Prostate gland (tissue), 2 donors: ENCODE data around the gene KCNG2. TPM values are rescaled to one million over a fixed set of nuclear protein-coding genes. Genes with fewer than 3 reads are reported as not detected.

Experiments
- DNase-seq: peaks from one replicate; pipeline ENCODE4 v3.0.0-alpha.2; 2019; ENCODE audit warnings: low spot score
- H3K27ac ChIP-seq, 2 donors: fragments of 200-600 bp; sonication (generic); 2 replicates each; pipeline ENCODE4 v1.5.1; 2017 to 2019
- H3K27me3 ChIP-seq: fragments of 200-600 bp; sonication (generic); replicated peaks from 2 replicates; pipeline ENCODE4 v1.5.1; 2019; ENCODE audit not compliant: insufficient read depth
- H3K36me3 ChIP-seq, 2 donors: fragments of 200-600 bp; sonication (generic); 1 replicate in 1 of 2; 2 replicates in 1 of 2; pipeline versions ENCODE4 v1.5.1 to v1.8.1; 2017 to 2019
- H3K4me1 ChIP-seq: fragments of 200-600 bp; sonication (generic); replicated peaks from 2 replicates; pipeline ENCODE4 v1.5.1; 2019
- H3K4me3 ChIP-seq, 2 donors: fragments of 200-600 bp; sonication (generic); 2 replicates each; pipeline ENCODE4 v1.5.1; 2017 to 2019
- H3K9me3 ChIP-seq: fragments of 200-600 bp; sonication (generic); 2 replicates; pipeline ENCODE4 v1.5.1; 2017
- POLR2A ChIP-seq: fragments of 450-650 bp; IDR thresholded peaks from one replicate; pipeline ENCODE4 v1.6.1; 2016; ENCODE audit warnings: antibody characterized with exemption, mild to moderate bottlenecking
- POLR2AphosphoS5 ChIP-seq: sonication (generic); formaldehyde crosslinking; IDR thresholded peaks from one replicate; pipeline ENCODE4 v1.6.1; 2017; ENCODE audit warnings: antibody characterized with exemption
- WGBS: methylation state at CpG from one replicate; pipeline ENCODE4 v1.1.5; 2018; 5-methylcytosine and 5-hydroxymethylcytosine counted together
- intact Hi-C: fragments of 100-400 bp; cut with DNase I; formaldehyde crosslinking; loops from one replicate; pipeline ENCODE4 v1.14.2; 2022
- total RNA-seq, 2 donors: library from RNA; depleted of rRNA; stranded (reverse); fragments of >200 nt; gene quantifications; one replicate each; pipeline ENCODE4 v1.1.0, GENCODE V29; 2016
- TF ChIP-seq, protein P1 (sequence below), 4 experiments: fragments of 200-600 bp in 2 of 4; fragments of 450-650 bp in 2 of 4; sonication (generic) in 2 of 4; IDR thresholded peaks; 1 replicate in 3 of 4; 2 replicates in 1 of 4; pipeline ENCODE4 v1.5.1; 2016 to 2019; ENCODE audit warnings: antibody characterized with exemption in 4 of 4, mild to moderate bottlenecking in 2 of 4, moderate library complexity in 2 of 4

The KCNG2 gene
- total RNA-seq, 2 donors from 2014 or later: 3.7 TPM; not detected in 1

DNA sequence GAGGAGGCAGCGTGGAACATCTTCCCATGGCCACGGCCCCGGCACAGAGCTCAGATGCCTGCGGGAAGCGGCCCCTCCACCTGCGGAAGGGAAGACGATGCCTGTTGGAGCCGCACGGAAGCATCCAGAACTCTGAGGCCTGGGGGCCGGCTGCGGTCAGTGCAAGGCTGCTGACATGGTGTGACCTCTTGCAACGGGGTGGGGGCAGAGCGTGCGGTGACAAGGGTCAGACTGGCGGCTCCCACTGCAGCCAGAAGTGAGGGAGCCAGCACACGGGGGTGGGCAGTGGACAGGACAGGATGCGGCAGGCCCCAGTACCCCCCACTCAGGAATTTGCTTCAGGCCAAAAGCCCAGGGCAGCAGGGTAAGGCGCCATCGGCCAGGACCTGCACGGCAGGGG, 104.9 kb downstream of the KCNG2 start:
- TF ChIP-seq, protein P1, sequence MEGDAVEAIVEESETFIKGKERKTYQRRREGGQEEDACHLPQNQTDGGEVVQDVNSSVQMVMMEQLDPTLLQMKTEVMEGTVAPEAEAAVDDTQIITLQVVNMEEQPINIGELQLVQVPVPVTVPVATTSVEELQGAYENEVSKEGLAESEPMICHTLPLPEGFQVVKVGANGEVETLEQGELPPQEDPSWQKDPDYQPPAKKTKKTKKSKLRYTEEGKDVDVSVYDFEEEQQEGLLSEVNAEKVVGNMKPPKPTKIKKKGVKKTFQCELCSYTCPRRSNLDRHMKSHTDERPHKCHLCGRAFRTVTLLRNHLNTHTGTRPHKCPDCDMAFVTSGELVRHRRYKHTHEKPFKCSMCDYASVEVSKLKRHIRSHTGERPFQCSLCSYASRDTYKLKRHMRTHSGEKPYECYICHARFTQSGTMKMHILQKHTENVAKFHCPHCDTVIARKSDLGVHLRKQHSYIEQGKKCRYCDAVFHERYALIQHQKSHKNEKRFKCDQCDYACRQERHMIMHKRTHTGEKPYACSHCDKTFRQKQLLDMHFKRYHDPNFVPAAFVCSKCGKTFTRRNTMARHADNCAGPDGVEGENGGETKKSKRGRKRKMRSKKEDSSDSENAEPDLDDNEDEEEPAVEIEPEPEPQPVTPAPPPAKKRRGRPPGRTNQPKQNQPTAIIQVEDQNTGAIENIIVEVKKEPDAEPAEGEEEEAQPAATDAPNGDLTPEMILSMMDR (IDR thresholded peaks at IDR 0.05): no peak
- TF ChIP-seq POLR2AphosphoS5: no peak
- no peak for TF ChIP-seq POLR2A
- Histone ChIP-seq H3K4me3 (no peak overlapping the region), H3K4me1 (no peaks in the 10 kb centered on the region), H3K27ac (no peak overlapping the region), H3K27me3 (no peaks in the 10 kb centered on the region), H3K9me3 (no peaks in the 10 kb centered on the region), H3K36me3 (no peaks in the 10 kb centered on the region)
- intact Hi-C loops: no loop called here
- no peak for DNase-seq
- 94% methylated on average over 20 of the region's 20 CpGs for WGBS

DNA sequence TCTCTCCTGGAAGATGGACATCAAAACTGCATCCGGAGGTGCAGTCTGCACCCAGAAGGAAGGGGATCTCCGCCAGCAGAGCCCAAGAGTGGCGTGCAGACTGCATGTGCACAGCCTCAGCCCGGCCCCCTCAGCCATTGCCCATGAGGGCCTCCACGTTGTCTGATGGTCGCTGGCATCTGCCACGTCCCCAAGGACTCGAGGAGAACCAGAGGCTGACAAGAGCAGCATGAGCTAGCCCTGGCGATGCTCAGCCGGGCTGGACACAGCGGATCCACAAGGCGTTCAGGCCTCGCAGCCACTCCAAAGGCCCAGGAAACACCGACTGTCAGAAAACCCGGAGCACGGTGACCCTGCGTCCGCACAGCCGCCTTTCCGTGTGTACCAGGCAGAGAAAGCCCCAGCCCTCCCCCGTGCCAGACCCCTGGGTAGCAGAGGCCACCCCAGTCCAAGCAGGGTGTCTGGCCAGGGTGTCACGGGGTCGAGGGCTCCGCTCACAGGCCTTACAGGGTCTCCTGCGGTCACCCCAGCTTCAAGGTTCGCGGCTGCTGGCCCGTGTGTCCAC, 105.4 kb downstream of the KCNG2 start:
- TF ChIP-seq, protein P1 (IDR thresholded peaks at IDR 0.05): no peak
- no peak for TF ChIP-seq POLR2A
- TF ChIP-seq POLR2AphosphoS5: no peak
- no peak overlapping the region for H3K27ac ChIP-seq
- H3K4me1 ChIP-seq: no peaks in the 10 kb centered on the region
- intact Hi-C loops: no loop called here
- no peaks in the 10 kb centered on the region for H3K27me3 ChIP-seq
- no peaks in the 10 kb centered on the region for H3K36me3 ChIP-seq
- peak; percentile 3 for DNase-seq
- WGBS: 93% methylated on average over 26 of the region's 28 CpGs
- H3K4me3 ChIP-seq: no peak overlapping the region
- no peaks in the 10 kb centered on the region for H3K9me3 ChIP-seq

DNA sequence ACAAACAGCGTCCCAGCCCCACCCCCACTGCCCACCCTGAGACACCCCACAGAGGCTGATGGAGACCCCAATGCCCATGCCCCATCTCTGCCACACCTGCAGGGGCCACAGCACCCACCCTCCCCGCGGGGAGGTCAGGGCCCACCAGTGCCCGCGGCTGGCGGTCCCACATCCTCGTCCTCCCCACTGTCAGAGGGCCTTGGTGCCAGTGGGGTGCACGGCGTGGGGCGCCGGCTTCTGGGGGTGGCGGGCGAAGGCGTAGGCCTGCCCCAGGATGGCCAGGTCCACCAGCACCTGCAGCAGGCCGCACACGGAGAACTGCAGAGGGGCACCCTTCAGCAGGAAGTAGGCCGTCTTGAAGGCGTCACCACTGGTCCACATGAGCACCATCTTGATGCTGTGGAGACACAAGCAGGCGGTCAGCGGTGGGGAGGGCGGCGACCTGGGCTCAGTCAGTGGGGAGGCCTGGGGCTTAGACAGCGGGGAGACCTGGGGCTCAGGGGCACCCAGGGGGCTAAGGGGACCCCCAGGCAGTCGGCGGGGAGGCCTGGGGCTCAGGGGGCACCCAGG, 106.1 kb downstream of the KCNG2 start:
- no peak for TF ChIP-seq POLR2A
- no peak for TF ChIP-seq POLR2AphosphoS5
- TF ChIP-seq, protein P1 (IDR thresholded peaks at IDR 0.05): no peak
- H3K4me1 ChIP-seq: no peaks in the 10 kb centered on the region
- WGBS: 96% methylated on average over 24 of the region's 25 CpGs
- intact Hi-C loops: no loop called here
- peak; percentile 3 for DNase-seq
- H3K27ac ChIP-seq: no peak overlapping the region
- H3K36me3 ChIP-seq: no peaks in the 10 kb centered on the region
- H3K9me3 ChIP-seq: no peaks in the 10 kb centered on the region
- H3K4me3 ChIP-seq: no peak overlapping the region
- no peaks in the 10 kb centered on the region for H3K27me3 ChIP-seq

DNA sequence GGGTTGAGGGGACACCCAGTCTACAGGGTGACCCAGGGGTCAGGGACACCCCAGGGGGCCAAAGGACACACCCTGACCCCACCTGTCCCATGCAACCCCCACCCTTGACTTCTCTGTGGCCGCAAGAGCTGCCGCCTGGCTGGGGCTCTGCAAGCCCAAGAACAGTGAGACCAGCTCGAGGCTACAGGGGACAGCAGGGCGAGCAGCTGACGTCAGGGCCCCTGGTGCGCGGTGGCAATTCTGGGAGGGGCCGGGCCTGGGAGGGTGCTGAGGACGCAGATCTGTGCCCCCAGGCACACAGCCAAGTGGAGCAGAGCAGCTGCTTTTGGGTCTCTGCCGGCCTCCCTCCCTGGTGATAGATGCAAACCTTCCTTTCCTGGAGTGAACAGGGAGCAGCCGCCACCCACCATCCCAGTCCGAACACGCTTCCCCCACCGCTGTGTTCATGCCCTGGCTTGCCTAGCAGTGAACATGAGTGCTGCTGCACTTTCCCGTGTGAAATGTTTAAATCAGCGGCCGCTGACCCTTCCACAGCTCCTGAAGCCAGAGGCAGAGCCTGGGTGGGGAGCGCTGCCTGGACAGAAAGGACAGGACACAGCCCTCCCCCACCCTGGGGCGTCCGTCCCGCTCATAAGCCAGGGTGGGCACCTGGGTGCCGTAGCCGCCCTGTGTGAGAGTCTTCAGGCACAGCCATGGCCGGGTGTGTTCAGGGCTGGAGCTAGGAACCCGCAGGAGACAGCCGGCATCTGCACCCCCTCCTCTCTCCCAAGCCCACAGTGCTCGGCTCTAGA, 106.8 kb downstream of the KCNG2 start:
- peak; percentile 46 for DNase-seq
- no peak for TF ChIP-seq POLR2A
- no peak for TF ChIP-seq POLR2AphosphoS5
- TF ChIP-seq, protein P1 (IDR thresholded peaks at IDR 0.05): no peak
- no peak overlapping the region for H3K4me3 ChIP-seq
- intact Hi-C loops: no loop called here
- no peaks in the 10 kb centered on the region for H3K9me3 ChIP-seq
- WGBS: 64% methylated on average over 18 of the region's 27 CpGs
- no peaks in the 10 kb centered on the region for H3K27me3 ChIP-seq
- no peaks in the 10 kb centered on the region for H3K36me3 ChIP-seq
- no peaks in the 10 kb centered on the region for H3K4me1 ChIP-seq
- peak overlapping the region in 1 of 2 donors; percentile 22 for H3K27ac ChIP-seq
